ENCODE measurements around the gene PTOV1.

- TF ChIP-seq BHLHE40 (IDR thresholded peaks at IDR 0.05; ENCODE audit: borderline replicate concordance) (no peak), CTBP1 (IDR thresholded peaks at IDR 0.05; ENCODE audit: borderline replicate concordance) (no peak), SP1 (IDR thresholded peaks at IDR 0.05) (no peak), TARDBP (IDR thresholded peaks at IDR 0.05) (no peak), FOXM1 (IDR thresholded peaks at IDR 0.05; ENCODE audit: borderline replicate concordance) (no peak), PKNOX1 (IDR thresholded peaks at IDR 0.05) (no peak), ZNF384 (IDR thresholded peaks at IDR 0.05) (no peak), L3MBTL2 (conservative IDR thresholded peaks at IDR 0.05) (no peak), LEF1 (IDR thresholded peaks at IDR 0.05; ENCODE audit: borderline replicate concordance) (no peak), FOXA1 (IDR thresholded peaks at IDR 0.05) (no peak)
Observed at GRCh38 chr19:49832556-49832955, 18.4 kb upstream of the PTOV1 start.

Data from HEK293T (cell line).